ENCODE measurements around the gene BAG5. TPM values are rescaled to one million over a fixed set of nuclear protein-coding genes. Genes with fewer than 3 reads are reported as not detected.
"Not testable (repeated sequence)": the region's sequence is repeated elsewhere in the genome, so short reads cannot be mapped to it uniquely, and the experiment has no call there.

Gene BAG5
- total RNA-seq, 1 donor: 42.7 TPM

- no peak for TF ChIP-seq CTCF (IDR thresholded peaks at IDR 0.05; ENCODE audit: insufficient read depth, low read depth, low read length)
- H3K4me3 ChIP-seq (ENCODE audit: low read depth, low read length): peak overlapping the region; percentile 77
- no peak for DNase-seq (ENCODE audit: low read depth)
Measured at GRCh38 chr14:103529383-103530365, 32.8 kb downstream of the BAG5 start.

- TF ChIP-seq CTCF (IDR thresholded peaks at IDR 0.05; ENCODE audit: insufficient read depth, low read depth, low read length): no peak
- DNase-seq (ENCODE audit: low read depth): peak; percentile 97
- peak within 1 kb of the TSS; percentile 77 for H3K4me3 ChIP-seq (ENCODE audit: low read depth, low read length)
Measured at GRCh38 chr14:103528587-103529382, 33.7 kb downstream of the BAG5 start, which contains the start of gene TRMT61A. Gene TRMT61A, plus strand, starts transcription at chr14:103529196. Its CDS starts 783 bp downstream, at chr14:103529979.

- TF ChIP-seq CTCF (IDR thresholded peaks at IDR 0.05; ENCODE audit: insufficient read depth, low read depth, low read length): no peak
- DNase-seq (ENCODE audit: low read depth): peak; percentile 29
- peak overlapping the region; percentile 61 for H3K4me3 ChIP-seq (ENCODE audit: low read depth, low read length)
Measured at GRCh38 chr14:103528146-103528586, 34.3 kb downstream of the BAG5 start.

- H3K4me3 ChIP-seq (ENCODE audit: low read depth, low read length): no peak overlapping the region
- no peak for TF ChIP-seq CTCF (IDR thresholded peaks at IDR 0.05; ENCODE audit: insufficient read depth, low read depth, low read length)
- no peak for DNase-seq (ENCODE audit: low read depth)
Measured at GRCh38 chr14:103527408-103528145, 34.9 kb downstream of the BAG5 start.

GRCh38 chr14:103526914-103527248, 35.6 kb downstream of the BAG5 start:
- DNase-seq (ENCODE audit: low read depth): no peak
- no peak overlapping the region for H3K4me3 ChIP-seq (ENCODE audit: low read depth, low read length)
- TF ChIP-seq CTCF (IDR thresholded peaks at IDR 0.05; ENCODE audit: insufficient read depth, low read depth, low read length): no peak

- no peak for TF ChIP-seq CTCF (IDR thresholded peaks at IDR 0.05; ENCODE audit: insufficient read depth, low read depth, low read length)
- DNase-seq (ENCODE audit: low read depth): no peak
- no peak overlapping the region for H3K4me3 ChIP-seq (ENCODE audit: low read depth, low read length)
Measured at GRCh38 chr14:103526247-103526913, 36.1 kb downstream of the BAG5 start.

GRCh38 chr14:103525430-103526246, 36.8 kb downstream of the BAG5 start:
- DNase-seq (ENCODE audit: low read depth); H3K4me3 ChIP-seq (ENCODE audit: low read depth, low read length): not testable (repeated sequence)
